ENCODE results near the gene WARS2. TPM values are rescaled to one million over a fixed set of nuclear protein-coding genes. Genes with fewer than 3 reads are reported as not detected.

Gene WARS2
- total RNA-seq, 1 experiment from 2014 or later: 27.7 TPM

GRCh38 chr1:119116725-119117124, 23.7 kb downstream of the WARS2 start:
- CTCF ChIA-PET: no interaction called here

DNA sequence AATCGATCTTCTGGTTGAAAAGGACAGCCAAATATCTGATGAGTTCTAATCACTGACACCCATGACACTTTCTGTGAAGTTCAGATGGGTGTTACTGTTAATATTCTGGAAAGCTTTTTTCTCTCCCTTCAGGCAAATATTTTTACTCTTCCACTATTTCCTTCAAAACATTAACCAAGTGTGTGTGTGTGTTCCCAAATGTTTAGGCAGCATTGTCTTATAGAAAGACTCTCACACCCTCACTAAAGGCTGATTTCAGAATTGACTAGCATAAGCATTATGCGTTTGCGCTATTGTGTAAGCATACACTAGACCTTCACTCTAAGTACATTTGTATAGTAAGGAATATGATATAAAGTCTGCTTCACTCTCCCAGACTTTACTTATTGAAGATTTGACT, 24.7 kb downstream of the WARS2 start:
- CTCF ChIA-PET: interaction anchor here (0.7 kb wide), 1 partner anchor 223 kb away, joined by 3 read pairs; no protein-coding TSS in a partner anchor
- POLR2A ChIA-PET: interaction anchor here (0.8 to 1.8 kb wide), 4 partner anchors 12 to 39 kb away, joined by 3 to 6 read pairs (median 4); partner anchors contain the start of gene WARS2
- Mint-ChIP-seq H3K4me1 (ENCODE audit: insufficient read depth, unreplicated experiment) (peaks cover 14% of the 10 kb centered on the region), H3K4me3 (ENCODE audit: unreplicated experiment) (no peak overlapping the region), H3K9me3 (ENCODE audit: unreplicated experiment) (peaks cover 7% of the 10 kb centered on the region), H3K27ac (ENCODE audit: low read depth, unreplicated experiment) (no peak overlapping the region), H3K27me3 (ENCODE audit: insufficient read depth, unreplicated experiment) (no peaks in the 10 kb centered on the region), H3K36me3 (ENCODE audit: insufficient read depth, unreplicated experiment) (peaks cover 6% of the 10 kb centered on the region)
- TF ChIP-seq CTCF (IDR thresholded peaks at IDR 0.05; ENCODE audit: unreplicated experiment): no peak
- intact Hi-C loops (cut with micrococcal nuclease): no loop called here
- no peak for DNase-seq (ENCODE audit: unreplicated experiment)
- no TSS peak for BruUV-seq (replicated peaks)

More at GRCh38 chr1:119116725-119117124, 23.7 kb downstream of the WARS2 start:
- H3K4me3 Mint-ChIP-seq (ENCODE audit: unreplicated experiment): no peak overlapping the region
- no peak for DNase-seq (ENCODE audit: unreplicated experiment)
- no TSS peak for BruUV-seq (replicated peaks)
- TF ChIP-seq CTCF (IDR thresholded peaks at IDR 0.05; ENCODE audit: unreplicated experiment): no peak
- H3K27ac Mint-ChIP-seq (ENCODE audit: low read depth, unreplicated experiment): no peak overlapping the region
- peaks cover 7% of the 10 kb centered on the region for H3K9me3 Mint-ChIP-seq (ENCODE audit: unreplicated experiment)
- no peaks in the 10 kb centered on the region for H3K27me3 Mint-ChIP-seq (ENCODE audit: insufficient read depth, unreplicated experiment)
- H3K4me1 Mint-ChIP-seq (ENCODE audit: insufficient read depth, unreplicated experiment): peaks cover 14% of the 10 kb centered on the region
- H3K36me3 Mint-ChIP-seq (ENCODE audit: insufficient read depth, unreplicated experiment): peaks cover 6% of the 10 kb centered on the region
- intact Hi-C loops (cut with micrococcal nuclease): no loop called here
- POLR2A ChIA-PET: interaction anchor here (0.5 to 1.1 kb wide), 3 partner anchors 11 to 24 kb away, joined by 3 to 4 read pairs (median 4); partner anchors contain the start of gene WARS2

GRCh38 chr1:119115311-119115710, 25.1 kb downstream of the WARS2 start:
- no TSS peak for BruUV-seq (replicated peaks)
- intact Hi-C loops (cut with micrococcal nuclease): no loop called here
- H3K27me3 Mint-ChIP-seq (ENCODE audit: insufficient read depth, unreplicated experiment): no peaks in the 10 kb centered on the region
- no peak for DNase-seq (ENCODE audit: unreplicated experiment)
- no peak overlapping the region for H3K27ac Mint-ChIP-seq (ENCODE audit: low read depth, unreplicated experiment)
- no peak for TF ChIP-seq CTCF (IDR thresholded peaks at IDR 0.05; ENCODE audit: unreplicated experiment)
- no peak overlapping the region for H3K4me3 Mint-ChIP-seq (ENCODE audit: unreplicated experiment)
- H3K36me3 Mint-ChIP-seq (ENCODE audit: insufficient read depth, unreplicated experiment): peaks cover 6% of the 10 kb centered on the region
- CTCF ChIA-PET: interaction anchor here (0.5 kb wide), 1 partner anchor 967 kb away, joined by 3 read pairs; no protein-coding TSS in a partner anchor
- POLR2A ChIA-PET: interaction anchor here (0.8 to 1.8 kb wide), 5 partner anchors 13 to 39 kb away, joined by 3 to 6 read pairs (median 4); partner anchors contain the start of gene WARS2
- H3K9me3 Mint-ChIP-seq (ENCODE audit: unreplicated experiment): peaks cover 7% of the 10 kb centered on the region
- H3K4me1 Mint-ChIP-seq (ENCODE audit: insufficient read depth, unreplicated experiment): peaks cover 14% of the 10 kb centered on the region

DNA sequence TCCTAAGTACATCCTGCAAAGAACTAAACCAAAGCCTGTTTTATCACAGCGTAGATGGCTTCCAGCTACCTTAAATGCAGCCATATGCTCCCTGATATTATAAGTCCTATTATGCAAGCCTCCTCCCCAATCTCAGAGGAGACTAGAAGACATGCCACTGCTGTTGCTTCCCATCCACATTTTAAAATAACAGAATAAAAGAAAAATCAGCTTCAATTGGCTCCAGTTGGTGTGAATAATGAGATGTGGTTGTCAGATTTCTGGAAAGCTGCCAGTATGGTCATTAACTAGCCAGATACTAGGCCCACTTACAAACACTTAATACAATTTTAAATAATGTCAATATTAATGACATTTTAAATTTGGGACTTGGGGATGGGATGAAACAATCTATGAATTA, 25.7 kb downstream of the WARS2 start:
- H3K27me3 Mint-ChIP-seq (ENCODE audit: insufficient read depth, unreplicated experiment): no peaks in the 10 kb centered on the region
- no peak overlapping the region for H3K27ac Mint-ChIP-seq (ENCODE audit: low read depth, unreplicated experiment)
- TF ChIP-seq CTCF (IDR thresholded peaks at IDR 0.05; ENCODE audit: unreplicated experiment): no peak
- no peak for DNase-seq (ENCODE audit: unreplicated experiment)
- peaks cover 6% of the 10 kb centered on the region for H3K36me3 Mint-ChIP-seq (ENCODE audit: insufficient read depth, unreplicated experiment)
- ChIA-PET CTCF (interaction anchor here (0.5 kb wide), 1 partner anchor 966 kb away, joined by 3 read pairs; no protein-coding TSS in a partner anchor), POLR2A (interaction anchor here (0.7 to 1.8 kb wide), 6 partner anchors 13 to 38 kb away, joined by 3 to 6 read pairs (median 4); partner anchors contain the start of gene WARS2)
- H3K4me1 Mint-ChIP-seq (ENCODE audit: insufficient read depth, unreplicated experiment): peaks cover 14% of the 10 kb centered on the region
- intact Hi-C loops (cut with micrococcal nuclease): no loop called here
- peaks cover 4% of the 10 kb centered on the region for H3K9me3 Mint-ChIP-seq (ENCODE audit: unreplicated experiment)
- no peak overlapping the region for H3K4me3 Mint-ChIP-seq (ENCODE audit: unreplicated experiment)
- BruUV-seq (replicated peaks): no TSS peak
